Stimulated activated CD4-positive, alpha-beta T cell treated with anti-CD3 and anti-CD28 coated beads, TNF-alpha, amount 100 ng/mL, for 48 hours (primary cell): ENCODE results near the gene TAS2R42.

Experiments
- DNase-seq, 3 donors: peaks; one replicate each; pipeline ENCODE4 v3.0.0-alpha.2; 2020; ENCODE audit warnings: low read depth in 3 of 3

Gene TAS2R42

GRCh38 chr12:11186837-11187236 lies at the start of gene TAS2R42:
Gene TAS2R42 (minus strand): TSS chr12:11186937. CDS start chr12:11186937, 0 bp downstream.
- DNase-seq: no peak

- no peak for DNase-seq
These were observed 46.8 kb upstream of the TAS2R42 start for GRCh38 chr12:11233532-11233931.

- peak in 1 of 3 donors; percentile 2 for DNase-seq
These were observed 41.7 kb upstream of the TAS2R42 start for GRCh38 chr12:11228296-11228879.

GRCh38 chr12:11227373-11227772 lies 40.6 kb upstream of the TAS2R42 start:
- no peak for DNase-seq

- DNase-seq: no peak
These were observed 22.4 kb upstream of the TAS2R42 start for GRCh38 chr12:11209113-11209512.

GRCh38 chr12:11204173-11204572 lies 17.4 kb upstream of the TAS2R42 start:
- DNase-seq: no peak

GRCh38 chr12:11202811-11203210 lies 16.1 kb upstream of the TAS2R42 start:
- DNase-seq: no peak

GRCh38 chr12:11183011-11183410 lies 3.7 kb downstream of the TAS2R42 start:
- no peak for DNase-seq

- no peak for DNase-seq
These were observed 4.2 kb downstream of the TAS2R42 start for GRCh38 chr12:11182529-11182928.

GRCh38 chr12:11178250-11178649 lies 8.5 kb downstream of the TAS2R42 start:
- no peak for DNase-seq

GRCh38 chr12:11174022-11174421 lies 12.7 kb downstream of the TAS2R42 start:
- DNase-seq: no peak

GRCh38 chr12:11171969-11172675 lies 14.6 kb downstream of the TAS2R42 start:
- no peak for DNase-seq

- DNase-seq: peak; percentile 72 to 86 (median 83)
These were observed 15.4 kb downstream of the TAS2R42 start, which contains the start of gene SMIM10L1 for GRCh38 chr12:11171145-11171968. Gene SMIM10L1 (plus strand): TSS chr12:11171194. CDS start chr12:11171357, 163 bp downstream.

- DNase-seq: no peak
These were observed 16.0 kb downstream of the TAS2R42 start for GRCh38 chr12:11170810-11171144.

- DNase-seq: no peak
These were observed 20.4 kb downstream of the TAS2R42 start for GRCh38 chr12:11166300-11166699.

- DNase-seq: no peak
These were observed 22.4 kb downstream of the TAS2R42 start for GRCh38 chr12:11164384-11164783.

GRCh38 chr12:11162502-11162901 lies 24.2 kb downstream of the TAS2R42 start:
- DNase-seq: no peak

GRCh38 chr12:11158885-11159444 lies 27.8 kb downstream of the TAS2R42 start:
- no peak for DNase-seq

- DNase-seq: no peak
These were observed 32.3 kb downstream of the TAS2R42 start for GRCh38 chr12:11154400-11154925.

GRCh38 chr12:11152725-11153124 lies 34.0 kb downstream of the TAS2R42 start:
- no peak for DNase-seq

- DNase-seq: no peak
These were observed 35.9 kb downstream of the TAS2R42 start for GRCh38 chr12:11150832-11151231.

GRCh38 chr12:11147420-11147819 lies 39.3 kb downstream of the TAS2R42 start:
- no peak for DNase-seq
